Right lobe of liver (tissue), 6 donors: ENCODE results near the gene RHEBL1. TPM values are rescaled to one million over a fixed set of nuclear protein-coding genes. Genes with fewer than 3 reads are reported as not detected.

Experiments used
- ATAC-seq, 4 donors: fragments of 200-7000 bp; cut with Tn5 transposase; one replicate each; pipeline ENCODE4 v1.9.1; 2020; ENCODE audit warnings: mild to moderate bottlenecking in 4 of 4, moderate library complexity in 4 of 4
- DNase-seq, 3 donors: peaks; one replicate each; pipeline ENCODE4 v3.0.0-alpha.2; 2020
- H3K27ac ChIP-seq, 3 donors: fragments of 200-600 bp; one replicate each; pipeline ENCODE4 v1.8.0; 2022
- H3K27me3 ChIP-seq, 2 donors: fragments of 200-600 bp; one replicate each; pipeline ENCODE4 v1.8.0; 2022
- H3K36me3 ChIP-seq, 4 donors: fragments of 200-600 bp; sonication (generic) in 1 of 4; one replicate each; pipeline versions ENCODE4 v1.5.1 to v1.8.0; 2017 to 2022; ENCODE audit warnings: control low read depth in 1 of 4
- H3K4me1 ChIP-seq, 4 donors: fragments of 200-600 bp; sonication (generic) in 1 of 4; one replicate each; pipeline versions ENCODE4 v1.5.1 to v1.8.0; 2017 to 2022; ENCODE audit warnings: control low read depth in 1 of 4
- H3K4me3 ChIP-seq, 3 donors: fragments of 200-600 bp; one replicate each; pipeline ENCODE4 v1.8.0; 2022
- H3K9me3 ChIP-seq, 4 donors: fragments of 200-600 bp; sonication (generic) in 1 of 4; one replicate each; pipeline versions ENCODE4 v1.5.1 to v1.8.0; 2017 to 2022; ENCODE audit warnings: control low read depth in 1 of 4
- POLR2A ChIP-seq: fragments of 450-650 bp; IDR thresholded peaks from one replicate; pipeline ENCODE4 v1.6.1; 2017; ENCODE audit warnings: antibody characterized with exemption, mild to moderate bottlenecking
- WGBS: methylation state at CpG from one replicate; pipeline ENCODE4 v1.1.6; 2018; ENCODE audit warnings: low coverage, low lambda C conversion rate; ENCODE audit not compliant: insufficient coverage; ENCODE audit errors: missing lambda C conversion rate; 5-methylcytosine and 5-hydroxymethylcytosine counted together
- intact Hi-C, 2 donors: fragments of 100-400 bp; cut with DNase I; formaldehyde crosslinking; loops; one replicate each; pipeline versions ENCODE4 v1.11.2 to v1.14.1; 2022
- total RNA-seq, 6 experiments: library from RNA; depleted of rRNA in 2 of 6; stranded (reverse); fragments of >200 nt in 2 of 6; fragmentation: NEBNext Ultra II Directional in 3 of 6; extraction: Animal tissue kit (Norgen Biotek cat#: 25700) in 3 of 6; gene quantifications; one replicate each; pipeline versions ENCODE4 v1.1.0 to v1.2.4, GENCODE V29; 2016 to 2023
- TF ChIP-seq, protein P1 (sequence below), 4 donors: fragments of 200-600 bp in 3 of 4; fragments of 450-650 bp in 1 of 4; IDR thresholded peaks; one replicate each; pipeline versions ENCODE4 v1.5.1 to v1.8.0; 2016 to 2022; ENCODE audit warnings: antibody characterized with exemption in 4 of 4, mild to moderate bottlenecking in 2 of 4
- donor health status: DM: no; HTN: yes; CAD: no.
- donor health status: DM: no; HTN: no; CAD: no.
- donor health status: DM: no; HTN: no; CAD: no.
- donor health status: DM: no; HTN: yes; CAD: no.
- donor health status: DM: no; HTN: yes; CAD: no.

Gene RHEBL1
- total RNA-seq, 6 experiments from 2014 or later: 0.17 to 0.60 (median 0.43) TPM; not detected in 1

DNA sequence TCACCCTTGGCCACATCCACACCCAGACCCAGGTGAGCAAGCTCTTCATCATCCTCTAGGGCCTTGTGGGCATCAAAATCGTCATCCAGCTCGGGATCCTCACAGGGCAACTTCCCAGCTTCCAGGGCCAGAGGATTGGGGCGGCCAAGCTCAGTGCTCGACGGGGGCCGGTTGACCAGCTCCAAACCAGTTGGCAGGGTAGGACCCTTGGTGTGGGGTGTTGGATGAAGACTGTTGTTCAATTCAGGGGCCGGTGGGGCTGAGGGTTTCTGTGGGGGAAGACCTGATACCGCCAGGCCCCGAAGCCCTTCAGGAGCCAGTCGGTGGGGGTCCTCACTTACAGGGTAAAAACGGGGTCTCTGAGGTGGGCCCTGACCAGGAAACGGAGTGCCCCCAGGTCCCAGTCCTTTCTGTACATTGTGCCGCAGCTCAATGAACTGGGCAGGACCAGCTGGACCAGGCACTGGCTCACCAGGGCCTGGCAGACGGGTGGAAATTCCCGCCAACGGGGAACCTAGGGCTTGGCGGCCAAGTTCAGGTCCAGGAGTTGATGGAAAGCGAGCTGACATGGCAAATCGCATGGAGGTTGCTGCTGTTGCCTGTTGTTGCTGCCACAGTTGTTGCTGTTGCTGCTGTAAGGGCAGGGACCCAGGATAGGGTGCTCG, 31.4 kb downstream of the RHEBL1 start:
- Histone ChIP-seq H3K4me3 (no peak overlapping the region), H3K9me3 (no peaks in the 10 kb centered on the region), H3K27me3 (no peaks in the 10 kb centered on the region), H3K27ac (no peak overlapping the region), H3K4me1 (no peaks in the 10 kb centered on the region), H3K36me3 (peaks cover 6 to 88% (median 55%) of the 10 kb centered on the region in 4 donors)
- WGBS: 82% methylated on average over 4 of the region's 20 CpGs
- TF ChIP-seq, protein P1, sequence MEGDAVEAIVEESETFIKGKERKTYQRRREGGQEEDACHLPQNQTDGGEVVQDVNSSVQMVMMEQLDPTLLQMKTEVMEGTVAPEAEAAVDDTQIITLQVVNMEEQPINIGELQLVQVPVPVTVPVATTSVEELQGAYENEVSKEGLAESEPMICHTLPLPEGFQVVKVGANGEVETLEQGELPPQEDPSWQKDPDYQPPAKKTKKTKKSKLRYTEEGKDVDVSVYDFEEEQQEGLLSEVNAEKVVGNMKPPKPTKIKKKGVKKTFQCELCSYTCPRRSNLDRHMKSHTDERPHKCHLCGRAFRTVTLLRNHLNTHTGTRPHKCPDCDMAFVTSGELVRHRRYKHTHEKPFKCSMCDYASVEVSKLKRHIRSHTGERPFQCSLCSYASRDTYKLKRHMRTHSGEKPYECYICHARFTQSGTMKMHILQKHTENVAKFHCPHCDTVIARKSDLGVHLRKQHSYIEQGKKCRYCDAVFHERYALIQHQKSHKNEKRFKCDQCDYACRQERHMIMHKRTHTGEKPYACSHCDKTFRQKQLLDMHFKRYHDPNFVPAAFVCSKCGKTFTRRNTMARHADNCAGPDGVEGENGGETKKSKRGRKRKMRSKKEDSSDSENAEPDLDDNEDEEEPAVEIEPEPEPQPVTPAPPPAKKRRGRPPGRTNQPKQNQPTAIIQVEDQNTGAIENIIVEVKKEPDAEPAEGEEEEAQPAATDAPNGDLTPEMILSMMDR (IDR thresholded peaks at IDR 0.05): no peak
- no peak for TF ChIP-seq POLR2A
- peak in 1 of 3 donors; percentile 19 for DNase-seq
- no peak for ATAC-seq
- intact Hi-C loops: no loop called here

DNA sequence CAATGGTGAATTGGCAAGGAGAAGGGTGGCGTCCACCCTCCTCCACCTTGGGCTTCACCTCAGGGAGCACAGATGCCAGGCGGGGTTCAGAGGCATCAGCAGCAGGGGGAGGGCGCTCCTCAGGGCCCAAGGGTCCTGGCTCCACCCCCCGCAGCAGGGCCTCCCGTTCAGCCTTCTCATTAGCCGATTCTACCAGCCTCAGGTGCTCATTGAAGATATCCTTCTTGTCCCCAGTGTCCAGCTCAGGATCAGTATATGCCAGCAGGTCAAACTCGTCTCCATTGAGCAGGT, 31.9 kb downstream of the RHEBL1 start:
- ATAC-seq (no peak), DNase-seq (no peak)
- intact Hi-C loops: no loop called here
- Histone ChIP-seq H3K36me3 (peaks cover 9 to 88% (median 53%) of the 10 kb centered on the region in 4 donors), H3K27ac (no peak overlapping the region), H3K27me3 (no peaks in the 10 kb centered on the region), H3K9me3 (no peaks in the 10 kb centered on the region), H3K4me3 (no peak overlapping the region), H3K4me1 (no peaks in the 10 kb centered on the region)
- WGBS: 100% methylated on average over 2 of the region's 7 CpGs
- TF ChIP-seq, protein P1 (IDR thresholded peaks at IDR 0.05): no peak
- TF ChIP-seq POLR2A: no peak

DNA sequence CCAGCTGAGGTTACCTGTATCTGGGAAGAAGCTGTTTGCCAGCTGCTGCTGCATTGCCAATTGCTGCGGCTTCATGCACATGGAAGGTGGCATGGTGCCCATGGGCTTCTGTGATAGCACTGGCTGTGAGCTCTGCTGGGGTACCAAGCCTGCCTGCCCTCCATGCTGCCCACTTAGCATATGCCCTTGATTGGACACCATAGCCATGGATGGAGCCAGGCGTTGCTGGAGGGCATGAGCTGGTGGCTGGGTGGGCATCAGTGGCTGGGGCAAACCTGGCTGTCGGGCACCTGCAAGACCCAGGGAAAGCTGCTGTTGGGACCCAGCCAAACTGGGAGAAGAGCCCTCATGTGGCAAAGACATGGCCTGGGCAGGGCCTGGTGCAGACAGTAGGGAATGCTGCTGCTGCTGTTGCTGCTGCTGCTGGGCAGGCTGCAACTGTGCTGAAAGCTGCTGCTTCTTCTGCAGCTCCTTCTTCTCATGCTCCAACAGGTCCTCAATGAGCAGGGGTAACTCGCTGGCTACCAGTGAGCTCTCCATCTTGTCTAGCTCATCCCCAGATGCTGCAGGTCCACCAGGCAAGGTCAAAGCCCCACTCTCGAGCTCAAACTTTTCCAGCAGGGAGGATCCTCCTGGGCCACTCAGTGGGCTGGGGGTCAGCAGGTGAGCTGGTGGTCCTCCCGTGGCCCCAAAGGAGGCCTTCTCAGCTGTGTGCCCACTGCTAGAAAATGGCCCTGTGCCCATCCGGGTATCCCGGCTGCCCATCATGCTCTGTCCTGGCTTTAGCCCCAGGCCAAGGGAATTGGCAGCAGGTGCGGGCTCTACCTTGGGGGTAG, 32.5 kb downstream of the RHEBL1 start:
- TF ChIP-seq POLR2A: no peak
- TF ChIP-seq, protein P1 (IDR thresholded peaks at IDR 0.05): no peak
- Histone ChIP-seq H3K36me3 (peaks cover 8 to 86% (median 48%) of the 10 kb centered on the region in 4 donors), H3K27ac (no peak overlapping the region), H3K4me1 (no peaks in the 10 kb centered on the region), H3K4me3 (no peak overlapping the region), H3K9me3 (no peaks in the 10 kb centered on the region), H3K27me3 (no peaks in the 10 kb centered on the region)
- intact Hi-C loops: no loop called here
- ATAC-seq (no peak), DNase-seq (peak in 1 of 3 donors; percentile 21)
- WGBS: 63% methylated on average over 3 of the region's 9 CpGs

DNA sequence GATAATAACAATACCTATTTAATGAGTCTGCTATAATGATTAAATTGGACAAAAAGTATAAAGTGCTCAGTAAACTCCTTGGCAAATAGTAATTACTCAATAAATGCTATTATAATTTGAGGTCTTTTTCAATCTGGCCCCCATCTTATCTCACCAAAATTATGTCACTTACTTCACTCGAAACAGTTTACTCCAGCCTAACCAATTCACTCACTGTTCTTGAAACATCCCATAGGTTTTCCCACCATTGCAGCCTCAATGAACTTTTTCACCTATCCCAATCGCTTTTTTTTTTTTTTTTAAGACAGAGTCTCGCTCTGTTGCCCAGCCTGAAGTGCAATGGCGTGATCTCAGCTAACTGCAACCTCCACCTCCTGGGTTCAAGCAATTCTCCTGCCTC, 33.8 kb downstream of the RHEBL1 start:
- no peaks in the 10 kb centered on the region for H3K9me3 ChIP-seq
- ATAC-seq (no peak), DNase-seq (no peak)
- H3K4me3 ChIP-seq: no peak overlapping the region
- TF ChIP-seq, protein P1 (IDR thresholded peaks at IDR 0.05): no peak
- no peak for TF ChIP-seq POLR2A
- no peaks in the 10 kb centered on the region for H3K4me1 ChIP-seq
- H3K27me3 ChIP-seq: no peaks in the 10 kb centered on the region
- WGBS: 64% methylated on average over 4 of the region's 4 CpGs
- no peak overlapping the region for H3K27ac ChIP-seq
- peaks cover 3 to 80% (median 41%) of the 10 kb centered on the region in 4 donors for H3K36me3 ChIP-seq
- intact Hi-C loops: no loop called here
